Activated T-cell treated with anti-CD3 and anti-CD28 coated beads, Interleukin-2, amount 50 U/mL, for 4 hours (primary cell): ENCODE data around the gene GLMP. TPM values are rescaled to one million over a fixed set of nuclear protein-coding genes. Genes with fewer than 3 reads are reported as not detected.
A peak's percentile ranks its signal among the peaks of the same experiment; 100 is the strongest.

ENCODE experiments used
- ATAC-seq, 2 donors: fragments of 200-7000 bp; cut with Tn5 transposase; one replicate each; pipeline ENCODE4 v1.10.0; 2021
- DNase-seq: peaks from one replicate; pipeline ENCODE4 v3.0.0-alpha.2; 2020
- H3K27me3 Mint-ChIP-seq: one replicate; pipeline ENCODE4 v1.8.0; 2021; ENCODE audit warnings: low read depth, mixed read lengths
- H3K36me3 Mint-ChIP-seq: one replicate; pipeline ENCODE4 v1.8.0; 2022; ENCODE audit warnings: mixed read lengths; ENCODE audit not compliant: insufficient read depth
- H3K4me1 Mint-ChIP-seq: one replicate; pipeline ENCODE4 v1.8.0; 2021; ENCODE audit warnings: low read depth, mixed read lengths
- H3K4me3 Mint-ChIP-seq: one replicate; pipeline ENCODE4 v1.8.0; 2021; ENCODE audit warnings: mild to moderate bottlenecking, moderate library complexity, mixed read lengths
- H3K9me3 Mint-ChIP-seq: one replicate; pipeline ENCODE4 v1.8.0; 2021; ENCODE audit warnings: mixed read lengths
- total RNA-seq, 3 donors: library from RNA; stranded (reverse); gene quantifications; one replicate each; pipeline ENCODE4 v1.2.1, GENCODE V29; 2021

Gene GLMP
- total RNA-seq, 3 donors from 2014 or later = 12.6 to 15.8 (median 13.2) TPM

DNA sequence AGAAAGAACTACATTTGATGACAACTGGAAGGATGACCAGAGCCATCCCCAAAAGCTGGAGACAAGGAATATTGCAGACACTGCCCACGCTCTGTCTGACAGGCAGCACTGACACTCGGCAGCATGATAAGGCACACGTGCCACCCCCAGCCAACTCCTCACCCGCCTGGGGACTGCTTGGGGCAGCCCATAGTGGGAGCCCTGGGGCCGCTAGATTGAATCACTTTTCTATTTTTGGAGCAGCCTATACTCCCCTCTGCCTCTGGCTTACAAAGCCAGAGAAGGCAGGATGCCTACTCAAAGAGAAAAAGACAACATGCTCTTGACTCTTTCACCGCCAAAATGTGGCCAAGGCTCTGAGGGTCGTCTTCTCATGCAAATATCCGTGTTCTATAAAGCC is 14.2 kb downstream of the GLMP start:
- Mint-ChIP-seq H3K4me3 (peak overlapping the region; percentile 98), H3K4me1 (peaks cover 34% of the 10 kb centered on the region), H3K36me3 (peaks cover 25% of the 10 kb centered on the region), H3K9me3 (no peaks in the 10 kb centered on the region), H3K27me3 (no peaks in the 10 kb centered on the region)
- peak; percentile 19 for DNase-seq
- peak; percentile 50 to 62 for ATAC-seq

DNA sequence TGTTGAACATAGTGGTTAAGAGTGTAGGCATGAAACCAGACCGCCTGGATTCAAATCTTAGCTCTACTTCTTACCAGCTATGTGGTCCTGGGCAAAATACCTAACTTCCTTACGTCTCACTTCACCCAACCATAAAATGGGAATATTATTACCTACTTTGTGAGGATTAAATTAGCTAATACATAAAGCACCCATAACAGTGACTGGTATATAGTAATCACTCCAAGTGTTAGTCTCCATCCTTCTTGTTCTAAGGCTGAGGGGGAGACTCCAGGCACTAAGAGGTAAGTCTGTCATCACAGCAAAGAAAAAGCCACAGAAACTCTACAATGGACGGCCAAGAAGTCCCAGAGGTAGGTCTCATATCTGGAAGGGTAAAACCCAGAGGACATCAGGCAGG is 15.6 kb downstream of the GLMP start:
- H3K9me3 Mint-ChIP-seq = no peaks in the 10 kb centered on the region
- peak overlapping the region; percentile 98 for H3K4me3 Mint-ChIP-seq
- no peak for ATAC-seq
- H3K27me3 Mint-ChIP-seq = no peaks in the 10 kb centered on the region
- peaks cover 34% of the 10 kb centered on the region for H3K36me3 Mint-ChIP-seq
- no peak for DNase-seq
- H3K4me1 Mint-ChIP-seq = peaks cover 34% of the 10 kb centered on the region

- H3K9me3 Mint-ChIP-seq = no peaks in the 10 kb centered on the region
- H3K27me3 Mint-ChIP-seq = no peaks in the 10 kb centered on the region
- DNase-seq (no peak), ATAC-seq (no peak)
- H3K4me1 Mint-ChIP-seq = peaks cover 19% of the 10 kb centered on the region
- no peak overlapping the region for H3K4me3 Mint-ChIP-seq
- H3K36me3 Mint-ChIP-seq = peaks cover 56% of the 10 kb centered on the region
Measured at GRCh38 chr1:156276966-156277381, 18.5 kb downstream of the GLMP start.

DNA sequence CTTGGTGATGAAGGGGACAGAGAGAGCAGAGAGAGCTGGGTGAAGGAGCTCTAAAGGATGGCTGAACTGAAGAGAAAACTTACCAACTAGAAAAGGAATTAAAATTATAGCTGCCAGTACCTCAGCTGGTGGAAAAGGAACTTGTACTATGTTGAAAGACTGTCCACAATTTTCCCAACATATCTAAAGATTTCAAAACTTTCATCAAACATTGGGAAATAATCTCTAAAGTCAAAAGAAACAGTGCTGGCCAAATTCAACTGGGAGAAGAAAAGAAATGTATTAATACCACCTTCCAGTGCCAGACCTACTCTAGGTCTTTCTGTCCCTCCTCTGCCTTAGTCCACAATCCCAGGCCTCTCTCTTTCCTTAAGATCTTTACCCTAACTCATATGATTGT is 18.9 kb downstream of the GLMP start:
- H3K36me3 Mint-ChIP-seq = peaks cover 59% of the 10 kb centered on the region
- ATAC-seq (no peak), DNase-seq (no peak)

DNA sequence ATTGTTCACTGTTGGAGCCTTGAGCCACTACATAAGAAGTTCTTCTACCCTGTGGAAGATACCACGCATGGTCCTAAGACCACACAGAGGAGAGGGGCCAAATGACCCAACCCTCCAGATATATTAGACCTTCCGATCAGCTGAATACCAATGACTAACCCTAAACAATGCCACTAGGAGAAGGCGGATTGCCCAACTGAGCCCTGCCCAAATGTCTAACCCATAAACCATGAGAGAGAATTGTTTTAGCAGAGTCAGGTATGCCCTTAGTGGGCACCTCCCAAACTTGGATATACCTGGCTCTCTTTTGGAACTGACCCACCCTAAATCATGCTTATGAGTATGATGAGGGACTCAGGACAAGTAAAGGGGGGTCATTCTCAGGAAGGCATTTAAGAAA is 25.2 kb downstream of the GLMP start:
- DNase-seq (no peak), ATAC-seq (no peak)
- H3K4me3 Mint-ChIP-seq = no peak overlapping the region
- peaks cover 57% of the 10 kb centered on the region for H3K36me3 Mint-ChIP-seq
- no peaks in the 10 kb centered on the region for H3K4me1 Mint-ChIP-seq
- no peaks in the 10 kb centered on the region for H3K27me3 Mint-ChIP-seq
- no peaks in the 10 kb centered on the region for H3K9me3 Mint-ChIP-seq

More for the DNA sequence above, 18.9 kb downstream of the GLMP start:
- H3K9me3 Mint-ChIP-seq = no peaks in the 10 kb centered on the region
- H3K4me1 Mint-ChIP-seq = peaks cover 16% of the 10 kb centered on the region
- H3K4me3 Mint-ChIP-seq = no peak overlapping the region
- no peaks in the 10 kb centered on the region for H3K27me3 Mint-ChIP-seq

GRCh38 chr1:156268336-156268735 is 27.1 kb downstream of the GLMP start:
- DNase-seq (no peak), ATAC-seq (no peak)
- H3K4me1 Mint-ChIP-seq = no peaks in the 10 kb centered on the region
- H3K27me3 Mint-ChIP-seq = no peaks in the 10 kb centered on the region
- no peaks in the 10 kb centered on the region for H3K9me3 Mint-ChIP-seq
- peaks cover 53% of the 10 kb centered on the region for H3K36me3 Mint-ChIP-seq
- H3K4me3 Mint-ChIP-seq = no peak overlapping the region

DNA sequence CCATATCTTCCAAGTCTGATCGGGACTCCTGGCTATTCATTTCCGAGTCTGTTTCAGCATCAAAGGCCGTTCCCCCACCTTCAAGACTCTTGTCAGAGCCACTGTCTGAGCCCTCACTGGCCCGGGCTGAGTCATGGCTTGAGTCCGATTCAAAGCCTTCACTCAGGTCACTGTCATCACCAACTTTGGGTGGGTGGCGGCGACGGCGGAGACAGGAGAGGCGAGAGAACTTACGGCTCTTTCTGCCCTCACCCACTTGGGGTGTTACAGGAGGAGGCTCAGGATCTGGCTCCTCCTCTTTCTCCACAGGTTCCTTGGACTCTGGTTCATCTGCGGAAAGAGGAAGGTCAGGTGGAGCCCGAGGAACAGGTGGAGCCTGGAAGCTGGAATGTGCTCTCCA is 29.4 kb downstream of the GLMP start:
- no peak for ATAC-seq
- Mint-ChIP-seq H3K4me1 (no peaks in the 10 kb centered on the region), H3K9me3 (no peaks in the 10 kb centered on the region), H3K4me3 (no peak overlapping the region), H3K27me3 (no peaks in the 10 kb centered on the region), H3K36me3 (peaks cover 53% of the 10 kb centered on the region)
- DNase-seq = no peak

DNA sequence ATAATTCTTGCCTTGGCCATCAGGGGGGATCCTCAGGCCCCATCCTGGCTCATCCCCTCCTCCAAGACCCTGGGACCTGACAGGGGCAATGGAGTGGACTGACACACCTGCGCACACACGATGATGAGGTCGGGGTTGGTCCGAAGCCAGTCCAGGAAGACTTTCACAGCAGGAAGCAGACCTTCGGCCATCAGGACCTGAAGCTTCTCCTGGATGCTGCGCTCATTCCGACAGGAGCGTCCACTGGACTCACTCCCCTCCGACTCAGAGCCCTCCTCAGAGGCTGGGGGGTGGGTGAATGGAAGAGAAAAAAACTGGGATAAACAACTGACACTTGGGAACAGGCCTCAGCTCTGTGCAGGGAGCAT is 32.2 kb downstream of the GLMP start:
- Mint-ChIP-seq H3K4me1 (no peaks in the 10 kb centered on the region), H3K27me3 (no peaks in the 10 kb centered on the region), H3K36me3 (peaks cover 63% of the 10 kb centered on the region)

DNA sequence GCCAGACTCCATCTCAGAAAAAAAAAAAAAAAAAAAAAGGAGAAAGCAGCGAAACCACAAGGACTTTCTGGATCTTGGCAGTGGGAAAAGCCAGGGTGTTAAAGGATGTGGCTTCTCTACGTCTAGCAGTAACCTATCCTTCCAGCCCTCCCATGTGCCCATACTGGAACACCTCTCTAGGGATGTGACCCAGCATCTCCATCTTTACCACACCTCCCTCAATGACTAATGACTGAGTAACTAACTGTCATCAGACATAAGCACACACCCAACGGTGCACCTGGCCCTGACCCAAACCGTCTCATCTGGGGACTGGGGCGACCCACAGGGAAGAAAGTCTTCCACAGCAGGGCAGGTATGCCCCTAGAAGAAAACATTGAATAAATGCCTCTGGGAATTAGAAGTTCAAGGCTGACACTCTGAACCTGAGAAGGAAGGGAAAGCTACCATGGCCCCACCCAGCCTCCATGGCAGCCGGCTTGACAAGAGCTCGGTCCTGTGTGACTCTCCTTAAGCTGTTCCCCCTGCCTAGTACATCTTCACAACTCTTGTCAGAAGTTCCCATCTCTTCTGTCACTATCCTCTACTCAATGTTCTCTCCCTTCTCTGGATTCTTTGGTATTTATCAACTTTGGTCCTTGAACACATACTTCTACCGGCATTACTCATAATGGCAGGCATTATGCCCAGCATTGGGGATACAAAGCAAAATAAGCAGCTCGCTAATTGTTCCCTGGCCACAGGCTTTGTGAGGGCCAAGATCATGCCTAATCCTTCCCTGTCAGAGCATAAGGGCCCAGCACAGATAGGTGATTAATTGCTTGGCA is 32.8 kb downstream of the GLMP start:
- H3K27me3 Mint-ChIP-seq = no peaks in the 10 kb centered on the region
- no peak overlapping the region for H3K4me3 Mint-ChIP-seq
- no peaks in the 10 kb centered on the region for H3K4me1 Mint-ChIP-seq
- H3K36me3 Mint-ChIP-seq = peaks cover 63% of the 10 kb centered on the region
- peak; percentile 85 to 92 for ATAC-seq
- H3K9me3 Mint-ChIP-seq = no peaks in the 10 kb centered on the region
- DNase-seq = no peak

More for the DNA sequence above, 32.2 kb downstream of the GLMP start:
- DNase-seq (no peak), ATAC-seq (no peak)
- H3K9me3 Mint-ChIP-seq = no peaks in the 10 kb centered on the region
- no peak overlapping the region for H3K4me3 Mint-ChIP-seq

DNA sequence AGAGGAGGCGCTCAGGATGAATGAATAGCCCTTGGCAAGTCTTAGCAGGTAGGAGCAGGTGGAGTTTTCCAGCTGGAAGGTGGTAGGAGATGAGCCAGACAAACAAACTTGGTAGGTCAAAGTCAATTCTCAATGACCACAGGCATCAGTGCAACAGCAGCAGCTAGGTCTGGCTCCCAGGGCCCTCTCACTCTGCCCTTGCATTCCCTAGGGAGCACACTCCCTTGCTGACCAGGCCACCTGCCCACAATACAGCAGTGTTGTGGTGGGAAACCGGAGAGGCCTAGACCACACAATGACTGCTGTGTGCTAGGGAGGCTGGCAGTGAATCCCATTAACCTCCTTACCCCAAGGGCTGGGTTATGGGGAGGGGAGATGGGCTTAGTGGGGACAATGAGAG is 34.6 kb downstream of the GLMP start:
- no peaks in the 10 kb centered on the region for H3K27me3 Mint-ChIP-seq
- H3K4me1 Mint-ChIP-seq = peaks cover 2% of the 10 kb centered on the region
- DNase-seq = no peak
- no peak overlapping the region for H3K4me3 Mint-ChIP-seq
- no peaks in the 10 kb centered on the region for H3K9me3 Mint-ChIP-seq
- H3K36me3 Mint-ChIP-seq = peaks cover 56% of the 10 kb centered on the region
- no peak for ATAC-seq

GRCh38 chr1:156259805-156260204 is 35.7 kb downstream of the GLMP start:
- no peak for DNase-seq
- Mint-ChIP-seq H3K4me3 (no peak overlapping the region), H3K36me3 (peaks cover 51% of the 10 kb centered on the region), H3K27me3 (no peaks in the 10 kb centered on the region), H3K9me3 (no peaks in the 10 kb centered on the region), H3K4me1 (peaks cover 2% of the 10 kb centered on the region)
- ATAC-seq = no peak

DNA sequence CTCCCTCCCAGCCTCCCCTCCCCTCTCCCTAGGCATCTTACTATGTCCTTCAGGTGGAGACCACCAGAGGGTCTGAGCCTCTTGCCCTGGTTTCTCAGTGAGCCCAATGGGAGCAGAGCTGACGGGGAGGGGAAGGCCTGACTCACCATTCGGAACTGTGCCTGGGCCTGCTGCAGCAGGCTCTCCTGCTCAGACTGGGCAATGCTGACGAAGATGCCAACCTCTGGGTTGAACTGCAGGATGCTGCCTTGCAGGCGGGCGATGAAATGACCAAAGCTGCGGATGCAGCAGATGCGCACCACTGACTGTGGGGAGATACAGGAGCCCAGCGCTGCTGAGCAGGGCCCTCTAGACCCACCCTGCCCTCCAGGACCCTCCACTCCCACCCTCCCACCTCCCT is 36.6 kb downstream of the GLMP start:
- peaks cover 2% of the 10 kb centered on the region for H3K4me1 Mint-ChIP-seq
- DNase-seq (no peak), ATAC-seq (no peak)
- no peaks in the 10 kb centered on the region for H3K9me3 Mint-ChIP-seq
- H3K36me3 Mint-ChIP-seq = peaks cover 49% of the 10 kb centered on the region
- no peaks in the 10 kb centered on the region for H3K27me3 Mint-ChIP-seq
- no peak overlapping the region for H3K4me3 Mint-ChIP-seq

DNA sequence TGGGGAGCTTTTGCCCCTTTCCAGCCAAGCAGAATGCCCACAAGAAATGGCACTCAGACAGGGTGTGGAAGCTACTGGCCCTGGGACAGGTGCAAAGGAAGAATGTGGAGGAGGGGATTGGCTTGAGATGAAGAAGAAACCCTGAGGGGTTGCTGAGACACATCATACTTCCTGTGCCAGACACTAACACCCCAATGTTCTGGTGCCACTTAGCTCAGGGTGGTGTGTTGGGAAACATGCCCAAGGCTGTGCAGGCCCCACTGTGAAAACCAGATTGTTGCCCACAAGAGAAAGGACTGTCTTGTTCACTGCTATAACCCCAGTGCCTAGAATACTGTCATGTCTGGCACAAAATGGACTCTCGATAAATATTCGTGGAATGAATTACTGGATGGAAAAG is 37.8 kb downstream of the GLMP start:
- no peak overlapping the region for H3K4me3 Mint-ChIP-seq
- DNase-seq (no peak), ATAC-seq (no peak)
- H3K36me3 Mint-ChIP-seq = peaks cover 49% of the 10 kb centered on the region
- H3K27me3 Mint-ChIP-seq = no peaks in the 10 kb centered on the region
- no peaks in the 10 kb centered on the region for H3K9me3 Mint-ChIP-seq
- peaks cover 2% of the 10 kb centered on the region for H3K4me1 Mint-ChIP-seq

DNA sequence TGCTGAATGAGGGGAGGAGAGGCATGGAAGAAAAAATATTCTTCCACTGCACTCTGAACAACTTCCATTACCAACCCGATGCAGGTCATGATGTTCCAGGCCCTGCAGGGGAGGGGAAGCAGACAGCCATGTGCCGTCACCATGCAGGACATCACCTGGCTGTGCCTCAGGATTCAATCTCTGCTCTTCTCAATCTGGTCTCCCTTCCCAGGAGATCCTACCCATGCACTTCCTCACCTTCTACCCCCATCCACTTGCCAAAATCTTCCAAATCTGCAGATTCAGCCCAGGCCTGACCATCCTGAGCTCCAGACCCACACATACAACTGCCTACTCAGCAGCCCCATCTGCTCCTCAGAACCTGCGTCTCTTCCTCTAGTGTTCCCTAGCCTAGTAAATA is 41.8 kb downstream of the GLMP start:
- Mint-ChIP-seq H3K27me3 (no peaks in the 10 kb centered on the region), H3K36me3 (peaks cover 32% of the 10 kb centered on the region), H3K9me3 (no peaks in the 10 kb centered on the region), H3K4me1 (peaks cover 2% of the 10 kb centered on the region), H3K4me3 (no peak overlapping the region)
- ATAC-seq (no peak), DNase-seq (no peak)

DNA sequence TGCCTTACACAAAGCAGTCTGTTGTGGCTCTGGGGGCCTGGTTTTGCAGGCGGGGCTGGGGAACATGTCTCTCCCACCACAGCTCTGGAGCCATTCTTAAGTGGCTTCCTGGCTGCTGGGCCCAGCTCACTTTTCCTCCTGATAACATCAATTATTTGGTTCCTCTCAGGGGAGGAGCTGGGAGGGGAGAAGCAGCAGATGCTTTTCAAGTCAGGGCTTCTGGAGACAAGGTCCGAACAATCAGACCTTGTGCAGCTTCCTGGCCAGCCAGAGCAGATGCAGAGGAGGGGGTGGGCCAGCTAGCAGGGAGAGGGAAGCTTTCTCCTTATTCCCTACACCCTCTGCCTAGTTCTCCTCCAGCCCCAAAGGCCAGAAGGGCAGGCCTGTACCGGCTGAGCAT is 44.0 kb downstream of the GLMP start:
- Mint-ChIP-seq H3K36me3 (peaks cover 25% of the 10 kb centered on the region), H3K4me3 (no peak overlapping the region), H3K9me3 (no peaks in the 10 kb centered on the region), H3K4me1 (no peaks in the 10 kb centered on the region), H3K27me3 (no peaks in the 10 kb centered on the region)
- ATAC-seq (no peak), DNase-seq (no peak)
